GM12878 (cell line): Measurements from ENCODE around the gene AIMP2. TPM values are rescaled to one million over a fixed set of nuclear protein-coding genes. Genes with fewer than 3 reads are reported as not detected.

Source experiments
- CREB1 ChIP-seq: IDR thresholded peaks from 2 replicates; pipeline ENCODE4 v1.6.1; 2012; ENCODE audit warnings: low read depth, mild to moderate bottlenecking, inconsistent platforms
- CREM ChIP-seq: IDR thresholded peaks from 2 replicates; pipeline ENCODE4 v1.6.1; 2014; ENCODE audit warnings: antibody characterized with exemption, low read depth
- EP300 ChIP-seq, 2 experiments: fragments of 150-350 bp in 1 of 2; IDR thresholded peaks; 2 replicates each; pipeline ENCODE4 v1.6.1; 2011 to 2012; ENCODE audit warnings: low read depth in 2 of 2, low read length in 2 of 2, borderline replicate concordance in 1 of 2, improper control_type of control experiment in 1 of 2, inconsistent platforms in 1 of 2; ENCODE audit not compliant: control insufficient read depth in 1 of 2
- FOXK2 ChIP-seq: fragments of 450-650 bp; IDR thresholded peaks from 2 replicates; pipeline ENCODE4 v1.6.1; 2017; ENCODE audit warnings: mild to moderate bottlenecking, moderate library complexity
- FOXM1 ChIP-seq: IDR thresholded peaks from 2 replicates; pipeline ENCODE4 v1.6.1; 2012; ENCODE audit warnings: low read depth, mild to moderate bottlenecking, inconsistent platforms, low read length, moderate library complexity
- GABPA ChIP-seq: IDR thresholded peaks from 2 replicates; pipeline ENCODE4 v1.6.1; 2014; ENCODE audit warnings: antibody characterized with exemption, low read depth, mild to moderate bottlenecking, inconsistent platforms
- GATAD2B ChIP-seq: fragments of 450-650 bp; conservative IDR thresholded peaks from 2 replicates; pipeline ENCODE4 v1.6.1; 2017; ENCODE audit warnings: low read depth, mild to moderate bottlenecking, moderate library complexity
- IKZF1 ChIP-seq: fragments of 450-650 bp; conservative IDR thresholded peaks from 2 replicates; pipeline ENCODE4 v1.6.1; 2017; ENCODE audit warnings: antibody characterized with exemption, mild to moderate bottlenecking
- IKZF2 ChIP-seq, 2 experiments: fragments of 450-650 bp; IDR thresholded peaks; 2 replicates each; pipeline ENCODE4 v1.6.1; 2017; ENCODE audit warnings: mild to moderate bottlenecking in 2 of 2, moderate library complexity in 2 of 2
- JUNB ChIP-seq: IDR thresholded peaks from 2 replicates; pipeline ENCODE4 v1.6.1; 2016; ENCODE audit warnings: antibody characterized with exemption, mild to moderate bottlenecking
- MTA2 ChIP-seq: fragments of 450-650 bp; IDR thresholded peaks from 2 replicates; pipeline ENCODE4 v1.6.1; 2016; ENCODE audit warnings: low read depth, mild to moderate bottlenecking, moderate library complexity
- MXI1 ChIP-seq: fragments of 150-350 bp; IDR thresholded peaks from 2 replicates; pipeline ENCODE4 v1.6.1; 2011; ENCODE audit warnings: low read depth, mild to moderate bottlenecking, inconsistent platforms, low read length, improper control_type of control experiment
- MYC ChIP-seq: IDR thresholded peaks from 2 replicates; pipeline ENCODE4 v1.6.1; 2011; ENCODE audit warnings: mild to moderate bottlenecking, low read length, moderate library complexity, inconsistent platforms; ENCODE audit not compliant: insufficient read depth, insufficient replicate concordance, insufficient read length, severe bottlenecking
- NR2C1 ChIP-seq: fragments of 450-650 bp; IDR thresholded peaks from 2 replicates; pipeline ENCODE4 v1.6.1; 2017; ENCODE audit warnings: antibody characterized with exemption, mild to moderate bottlenecking, moderate library complexity
- RCOR1 ChIP-seq: conservative IDR thresholded peaks from 2 replicates; pipeline ENCODE4 v1.6.1; 2012; ENCODE audit warnings: low read depth, low read length, improper control_type of control experiment
- SPI1 ChIP-seq: IDR thresholded peaks from 2 replicates; pipeline ENCODE4 v1.6.1; 2011; ENCODE audit warnings: low read depth, mild to moderate bottlenecking, low read length, moderate library complexity, borderline replicate concordance; ENCODE audit not compliant: insufficient read depth
- SREBF1 ChIP-seq: IDR thresholded peaks from 2 replicates; pipeline ENCODE4 v1.6.1; 2012; ENCODE audit warnings: mild to moderate bottlenecking, low read length
- TCF12 ChIP-seq: IDR thresholded peaks from 2 replicates; pipeline ENCODE4 v1.6.1; 2011; ENCODE audit warnings: low read depth, mild to moderate bottlenecking, low read length
- polyA plus RNA-seq, 11 experiments: library from polyadenylated mRNA; depleted of rRNA in 4 of 11; unstranded in 6 of 11; stranded (reverse) in 5 of 11; fragments of >200 nt; fragmentation: Nextera tagmentation in 4 of 11; fragmentation: Illumina TruSeq in 1 of 11; extraction: Ambion mirVana in 4 of 11; extraction: Trizol in 1 of 11; gene quantifications; 1 replicate in 1 of 11; 2 replicates in 10 of 11; pipeline versions ENCODE4 v1.2.1 to v1.2.3, GENCODE V29; 2011 to 2016; ENCODE audit warnings: inconsistent platforms in 2 of 11, missing spikeins in 2 of 11, low read depth in 1 of 11
- total RNA-seq, 4 experiments: library from RNA; depleted of rRNA in 3 of 4; stranded (reverse); fragments of >200 nt in 3 of 4; fragmentation: Illumina TruSeq in 1 of 4; extraction: Trizol in 1 of 4; gene quantifications; 2 replicates each; pipeline versions ENCODE4 v1.2.1 to v1.2.3, GENCODE V29; 2013 to 2021
- TF ChIP-seq, protein P1 (sequence below): fragments of 450-650 bp; conservative IDR thresholded peaks from 2 replicates; pipeline ENCODE4 v1.6.1; 2017; ENCODE audit warnings: mild to moderate bottlenecking, moderate library complexity
- TF ChIP-seq, protein P2 (sequence below): fragments of 450-650 bp; IDR thresholded peaks from 2 replicates; pipeline ENCODE4 v1.6.1; 2017; ENCODE audit warnings: low read depth, mild to moderate bottlenecking, moderate library complexity
- TF ChIP-seq, protein P3 (sequence below): fragments of 150-350 bp; IDR thresholded peaks from 2 replicates; pipeline ENCODE4 v1.6.1; 2014; ENCODE audit warnings: mild to moderate bottlenecking, low read depth, low read length
- TF ChIP-seq, protein P4 (sequence below): fragments of 450-650 bp; IDR thresholded peaks from 2 replicates; pipeline ENCODE4 v1.6.1; 2017; ENCODE audit warnings: mild to moderate bottlenecking, moderate library complexity

The AIMP2 gene
- total and polyA plus RNA-seq, 10 of the 15 experiments (the other 5 are each of a cell fraction or from before 2014, with no cell fraction given) = 46.7 to 130 (median 70.5) TPM

DNA sequence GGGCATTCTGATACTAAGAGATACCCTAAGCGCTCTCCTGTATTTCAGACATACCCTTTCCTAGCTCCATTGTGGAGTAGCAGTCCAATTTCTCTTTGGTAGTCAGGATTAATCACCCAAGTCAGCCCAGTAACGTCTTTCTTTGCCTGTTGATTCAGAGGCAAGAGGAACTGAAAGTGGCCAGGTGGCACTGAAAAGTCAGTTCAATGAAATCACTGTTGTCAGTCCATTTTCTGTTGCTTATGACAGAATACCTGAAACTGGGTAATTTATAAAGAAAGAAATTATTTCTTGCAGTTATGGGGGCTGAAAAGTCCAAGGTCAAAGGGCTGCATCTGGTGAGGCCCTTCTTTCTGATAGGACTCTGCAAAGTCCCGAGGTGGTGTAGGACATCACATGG lies 62.3 kb downstream of the AIMP2 start (continued):
- TF ChIP-seq GABPA = no peak
- peak; percentile 98 for TF ChIP-seq SPI1
- peak; percentile 71; the same call in 1 of the 2 replicates for TF ChIP-seq MTA2
- TF ChIP-seq FOXM1 = no peak
- TF ChIP-seq, protein P1, sequence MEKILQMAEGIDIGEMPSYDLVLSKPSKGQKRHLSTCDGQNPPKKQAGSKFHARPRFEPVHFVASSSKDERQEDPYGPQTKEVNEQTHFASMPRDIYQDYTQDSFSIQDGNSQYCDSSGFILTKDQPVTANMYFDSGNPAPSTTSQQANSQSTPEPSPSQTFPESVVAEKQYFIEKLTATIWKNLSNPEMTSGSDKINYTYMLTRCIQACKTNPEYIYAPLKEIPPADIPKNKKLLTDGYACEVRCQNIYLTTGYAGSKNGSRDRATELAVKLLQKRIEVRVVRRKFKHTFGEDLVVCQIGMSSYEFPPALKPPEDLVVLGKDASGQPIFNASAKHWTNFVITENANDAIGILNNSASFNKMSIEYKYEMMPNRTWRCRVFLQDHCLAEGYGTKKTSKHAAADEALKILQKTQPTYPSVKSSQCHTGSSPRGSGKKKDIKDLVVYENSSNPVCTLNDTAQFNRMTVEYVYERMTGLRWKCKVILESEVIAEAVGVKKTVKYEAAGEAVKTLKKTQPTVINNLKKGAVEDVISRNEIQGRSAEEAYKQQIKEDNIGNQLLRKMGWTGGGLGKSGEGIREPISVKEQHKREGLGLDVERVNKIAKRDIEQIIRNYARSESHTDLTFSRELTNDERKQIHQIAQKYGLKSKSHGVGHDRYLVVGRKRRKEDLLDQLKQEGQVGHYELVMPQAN = 0 out of 2 replicates have a peak, but pooled peaks have one; percentile 33
- 0 out of 2 replicates have a peak, but pooled peaks have one; percentile 31 for TF ChIP-seq SREBF1
- no peak for TF ChIP-seq MYC
- TF ChIP-seq GATAD2B = 0 out of 2 replicates have a peak, but pooled peaks have one; percentile 45
- TF ChIP-seq EP300 (IDR thresholded peaks at IDR 0.05; ENCODE audit: borderline replicate concordance in 1 of 2, control insufficient read depth in 1 of 2, low read depth in 2 of 2, low read length in 2 of 2) = peak; percentile 36 to 89; a peak in 3 of 4 replicates
- TF ChIP-seq, protein P2, sequence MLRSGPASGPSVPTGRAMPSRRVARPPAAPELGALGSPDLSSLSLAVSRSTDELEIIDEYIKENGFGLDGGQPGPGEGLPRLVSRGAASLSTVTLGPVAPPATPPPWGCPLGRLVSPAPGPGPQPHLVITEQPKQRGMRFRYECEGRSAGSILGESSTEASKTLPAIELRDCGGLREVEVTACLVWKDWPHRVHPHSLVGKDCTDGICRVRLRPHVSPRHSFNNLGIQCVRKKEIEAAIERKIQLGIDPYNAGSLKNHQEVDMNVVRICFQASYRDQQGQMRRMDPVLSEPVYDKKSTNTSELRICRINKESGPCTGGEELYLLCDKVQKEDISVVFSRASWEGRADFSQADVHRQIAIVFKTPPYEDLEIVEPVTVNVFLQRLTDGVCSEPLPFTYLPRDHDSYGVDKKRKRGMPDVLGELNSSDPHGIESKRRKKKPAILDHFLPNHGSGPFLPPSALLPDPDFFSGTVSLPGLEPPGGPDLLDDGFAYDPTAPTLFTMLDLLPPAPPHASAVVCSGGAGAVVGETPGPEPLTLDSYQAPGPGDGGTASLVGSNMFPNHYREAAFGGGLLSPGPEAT = peak; percentile 37; the same call in 1 of the 2 replicates
- peak; percentile 40; the same call in 1 of the 2 replicates for TF ChIP-seq CREM
- TF ChIP-seq, protein P3, sequence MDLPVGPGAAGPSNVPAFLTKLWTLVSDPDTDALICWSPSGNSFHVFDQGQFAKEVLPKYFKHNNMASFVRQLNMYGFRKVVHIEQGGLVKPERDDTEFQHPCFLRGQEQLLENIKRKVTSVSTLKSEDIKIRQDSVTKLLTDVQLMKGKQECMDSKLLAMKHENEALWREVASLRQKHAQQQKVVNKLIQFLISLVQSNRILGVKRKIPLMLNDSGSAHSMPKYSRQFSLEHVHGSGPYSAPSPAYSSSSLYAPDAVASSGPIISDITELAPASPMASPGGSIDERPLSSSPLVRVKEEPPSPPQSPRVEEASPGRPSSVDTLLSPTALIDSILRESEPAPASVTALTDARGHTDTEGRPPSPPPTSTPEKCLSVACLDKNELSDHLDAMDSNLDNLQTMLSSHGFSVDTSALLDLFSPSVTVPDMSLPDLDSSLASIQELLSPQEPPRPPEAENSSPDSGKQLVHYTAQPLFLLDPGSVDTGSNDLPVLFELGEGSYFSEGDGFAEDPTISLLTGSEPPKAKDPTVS = no peak
- TF ChIP-seq MXI1 = no peak
- TF ChIP-seq, protein P4, sequence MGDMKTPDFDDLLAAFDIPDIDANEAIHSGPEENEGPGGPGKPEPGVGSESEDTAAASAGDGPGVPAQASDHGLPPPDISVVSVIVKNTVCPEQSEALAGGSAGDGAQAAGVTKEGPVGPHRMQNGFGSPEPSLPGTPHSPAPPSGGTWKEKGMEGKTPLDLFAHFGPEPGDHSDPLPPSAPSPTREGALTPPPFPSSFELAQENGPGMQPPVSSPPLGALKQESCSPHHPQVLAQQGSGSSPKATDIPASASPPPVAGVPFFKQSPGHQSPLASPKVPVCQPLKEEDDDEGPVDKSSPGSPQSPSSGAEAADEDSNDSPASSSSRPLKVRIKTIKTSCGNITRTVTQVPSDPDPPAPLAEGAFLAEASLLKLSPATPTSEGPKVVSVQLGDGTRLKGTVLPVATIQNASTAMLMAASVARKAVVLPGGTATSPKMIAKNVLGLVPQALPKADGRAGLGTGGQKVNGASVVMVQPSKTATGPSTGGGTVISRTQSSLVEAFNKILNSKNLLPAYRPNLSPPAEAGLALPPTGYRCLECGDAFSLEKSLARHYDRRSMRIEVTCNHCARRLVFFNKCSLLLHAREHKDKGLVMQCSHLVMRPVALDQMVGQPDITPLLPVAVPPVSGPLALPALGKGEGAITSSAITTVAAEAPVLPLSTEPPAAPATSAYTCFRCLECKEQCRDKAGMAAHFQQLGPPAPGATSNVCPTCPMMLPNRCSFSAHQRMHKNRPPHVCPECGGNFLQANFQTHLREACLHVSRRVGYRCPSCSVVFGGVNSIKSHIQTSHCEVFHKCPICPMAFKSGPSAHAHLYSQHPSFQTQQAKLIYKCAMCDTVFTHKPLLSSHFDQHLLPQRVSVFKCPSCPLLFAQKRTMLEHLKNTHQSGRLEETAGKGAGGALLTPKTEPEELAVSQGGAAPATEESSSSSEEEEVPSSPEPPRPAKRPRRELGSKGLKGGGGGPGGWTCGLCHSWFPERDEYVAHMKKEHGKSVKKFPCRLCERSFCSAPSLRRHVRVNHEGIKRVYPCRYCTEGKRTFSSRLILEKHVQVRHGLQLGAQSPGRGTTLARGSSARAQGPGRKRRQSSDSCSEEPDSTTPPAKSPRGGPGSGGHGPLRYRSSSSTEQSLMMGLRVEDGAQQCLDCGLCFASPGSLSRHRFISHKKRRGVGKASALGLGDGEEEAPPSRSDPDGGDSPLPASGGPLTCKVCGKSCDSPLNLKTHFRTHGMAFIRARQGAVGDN = peak; percentile 47; the same call in 1 of the 2 replicates
- peak; percentile 66 to 78 for TF ChIP-seq IKZF2 (IDR thresholded peaks at IDR 0.05)
- TF ChIP-seq NR2C1 = peak; percentile 50; the same call in 1 of the 2 replicates
- TF ChIP-seq JUNB = peak; percentile 37; the same call in 1 of the 2 replicates
- 0 out of 2 replicates have a peak, but pooled peaks have one; percentile 45 for TF ChIP-seq RCOR1
- peak; percentile 23; the same call in 1 of the 2 replicates for TF ChIP-seq CREB1
- peak; percentile 66 for TF ChIP-seq IKZF1
- TF ChIP-seq TCF12 = 0 out of 2 replicates have a peak, but pooled peaks have one; percentile 60
- no peak for TF ChIP-seq FOXK2
